IPS-11a (cell line): ENCODE data around the gene SH3BP4.

Experiments used
- H3K4me3 ChIP-seq: one replicate; pipeline ENCODE4 v1.5.1; 2013; ENCODE audit warnings: low read depth, low read length, control low read depth

The SH3BP4 gene

GRCh38 chr2:234951664-234952269, at the start of gene SH3BP4:
SH3BP4 (plus strand) TSS chr2:234952017; CDS start chr2:235035003, 82,986 bp downstream.
- peak within 1 kb of the TSS; percentile 77 for H3K4me3 ChIP-seq

DNA sequence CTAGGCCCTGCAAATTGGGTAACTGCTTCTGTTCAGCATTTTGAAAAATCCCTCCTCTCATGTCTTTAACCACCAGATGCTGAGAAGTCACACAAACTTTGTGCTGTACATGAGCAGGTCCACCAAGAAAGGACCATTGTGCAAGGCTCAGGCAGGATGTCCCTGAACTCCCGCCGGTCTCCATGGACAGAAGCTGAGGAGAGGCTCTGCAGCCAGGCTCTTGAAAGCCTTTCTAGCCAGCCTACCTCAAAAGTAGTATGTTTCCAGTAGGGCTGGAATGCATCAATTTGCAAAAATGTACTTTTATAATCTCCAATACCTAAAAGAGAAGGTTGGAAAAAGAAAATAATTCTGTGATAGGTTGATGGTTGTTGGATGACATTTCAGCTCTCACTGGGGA, 47.0 kb upstream of the SH3BP4 start:
- no peak overlapping the region for H3K4me3 ChIP-seq

GRCh38 chr2:234905547-234906265, 46.1 kb upstream of the SH3BP4 start:
- H3K4me3 ChIP-seq, result no peak overlapping the region

- no peak overlapping the region for H3K4me3 ChIP-seq
These were observed 41.6 kb upstream of the SH3BP4 start for GRCh38 chr2:234910186-234910679.

DNA sequence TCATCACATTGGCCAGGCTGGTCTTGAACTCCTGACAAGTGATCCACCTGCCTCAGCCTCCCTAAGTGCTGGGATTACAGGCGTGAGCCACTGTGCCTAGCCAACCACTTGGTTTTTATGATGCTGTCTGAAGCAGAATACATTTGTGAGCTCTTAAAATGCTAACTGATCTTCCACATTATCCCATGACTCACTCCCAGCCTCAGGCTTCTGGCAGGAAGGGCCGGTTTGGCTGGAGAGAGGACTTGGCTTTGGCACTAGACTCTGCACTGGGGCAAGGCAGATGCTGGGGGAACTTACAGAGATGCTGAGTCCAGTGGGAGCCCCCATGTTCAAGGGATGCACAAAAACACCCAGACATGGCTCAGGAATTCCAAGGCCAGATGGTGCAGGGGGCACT, 40.5 kb upstream of the SH3BP4 start:
- no peak overlapping the region for H3K4me3 ChIP-seq

DNA sequence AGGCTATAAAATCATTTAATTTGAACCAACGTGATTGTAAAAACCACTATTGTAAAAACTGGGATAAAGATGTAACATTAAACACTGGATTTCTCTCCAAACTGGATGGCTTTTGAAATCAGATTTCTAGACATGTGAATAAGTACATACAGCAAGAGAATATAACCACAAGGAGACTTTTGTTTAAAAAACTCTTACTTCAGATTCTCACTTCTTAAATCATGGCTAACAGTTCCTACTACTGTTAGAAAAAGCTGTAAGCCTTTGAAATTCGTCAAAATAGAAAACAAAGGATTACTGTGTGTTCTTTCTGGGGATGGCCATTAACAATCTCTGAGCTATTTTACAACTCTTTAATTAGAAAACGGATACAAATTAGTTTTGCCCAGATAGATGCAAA, 39.4 kb upstream of the SH3BP4 start:
- no peak overlapping the region for H3K4me3 ChIP-seq

DNA sequence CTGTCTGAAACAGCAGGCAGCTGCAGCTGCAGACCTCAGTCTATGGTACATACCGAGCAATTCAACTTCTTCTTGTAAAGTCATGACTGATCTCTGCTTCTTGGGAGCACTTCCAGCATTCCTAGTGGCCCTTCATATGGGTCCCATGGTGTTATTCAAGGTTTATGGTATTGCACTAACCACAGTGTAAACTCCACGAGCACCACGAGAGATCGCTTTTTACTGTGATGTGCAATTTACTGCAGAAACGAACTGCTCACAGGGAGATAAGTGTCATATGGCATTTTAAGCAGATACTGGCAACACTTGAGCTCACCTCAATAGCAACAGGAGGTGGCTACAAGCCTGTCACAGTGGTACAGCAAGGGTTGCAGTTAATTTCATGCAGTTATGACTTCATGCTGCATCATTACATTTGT, 38.6 kb upstream of the SH3BP4 start:
- no peak overlapping the region for H3K4me3 ChIP-seq

- no peak overlapping the region for H3K4me3 ChIP-seq
These were observed 37.3 kb upstream of the SH3BP4 start for GRCh38 chr2:234914371-234915154.

DNA sequence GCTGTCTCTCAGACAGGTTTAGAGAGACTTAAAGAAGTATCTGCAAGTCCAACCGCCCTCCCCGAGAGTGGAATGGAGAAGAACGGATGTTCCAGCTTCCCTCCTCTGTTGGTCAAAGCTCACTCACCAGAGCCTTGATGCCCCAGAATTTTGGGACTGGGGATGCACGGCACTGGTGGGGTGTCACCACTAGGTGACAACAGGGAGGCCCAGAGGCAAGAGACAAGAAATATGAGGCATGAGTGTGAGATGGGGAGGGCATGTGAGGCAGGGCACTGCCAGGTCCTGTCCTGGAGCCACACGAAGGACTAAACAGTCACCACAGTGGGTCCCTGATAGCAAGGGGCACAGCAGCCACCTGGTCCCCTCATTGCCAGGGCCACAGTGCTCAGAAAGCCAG, 35.1 kb upstream of the SH3BP4 start:
- H3K4me3 ChIP-seq, result no peak overlapping the region

GRCh38 chr2:234917211-234917975, 34.4 kb upstream of the SH3BP4 start:
- H3K4me3 ChIP-seq, result no peak overlapping the region

DNA sequence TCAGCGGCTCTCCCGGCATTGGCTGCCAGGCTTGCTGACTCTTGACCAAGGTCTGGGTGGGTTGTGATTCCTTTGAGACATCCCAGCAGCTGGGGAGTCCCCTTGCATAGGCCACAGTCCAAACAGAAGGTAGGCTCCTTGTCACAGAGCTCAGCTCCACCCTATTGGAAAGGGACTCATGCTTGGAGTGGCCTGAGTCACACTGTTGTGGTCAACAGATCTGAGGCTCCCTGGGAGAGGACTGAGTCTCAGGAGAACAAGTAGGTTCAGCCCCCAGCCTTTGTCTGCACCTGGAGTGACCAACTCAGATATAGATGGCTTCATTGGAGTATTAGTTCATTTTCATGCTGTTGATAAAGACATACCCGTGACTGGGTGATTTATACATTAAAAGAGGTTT, 32.1 kb upstream of the SH3BP4 start:
- no peak overlapping the region for H3K4me3 ChIP-seq

DNA sequence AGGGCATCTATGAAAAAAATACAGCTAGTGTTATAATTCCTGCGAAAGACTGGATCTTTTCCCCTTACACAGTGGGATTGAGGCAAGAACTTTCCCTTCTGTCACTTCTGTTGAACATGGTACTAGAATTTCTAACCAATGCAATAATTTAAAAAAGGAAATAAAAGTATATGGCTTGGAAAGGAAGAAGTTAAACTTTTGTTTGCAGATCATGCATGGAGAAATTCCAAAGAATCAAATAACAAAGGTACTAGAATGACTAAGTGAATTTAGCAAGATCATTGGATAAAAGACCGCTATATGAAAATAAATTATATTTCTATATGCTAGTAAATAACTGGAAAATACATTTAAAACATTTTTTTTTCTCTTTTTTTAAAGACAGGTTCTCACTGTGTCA, 31.0 kb upstream of the SH3BP4 start:
- no peak overlapping the region for H3K4me3 ChIP-seq

DNA sequence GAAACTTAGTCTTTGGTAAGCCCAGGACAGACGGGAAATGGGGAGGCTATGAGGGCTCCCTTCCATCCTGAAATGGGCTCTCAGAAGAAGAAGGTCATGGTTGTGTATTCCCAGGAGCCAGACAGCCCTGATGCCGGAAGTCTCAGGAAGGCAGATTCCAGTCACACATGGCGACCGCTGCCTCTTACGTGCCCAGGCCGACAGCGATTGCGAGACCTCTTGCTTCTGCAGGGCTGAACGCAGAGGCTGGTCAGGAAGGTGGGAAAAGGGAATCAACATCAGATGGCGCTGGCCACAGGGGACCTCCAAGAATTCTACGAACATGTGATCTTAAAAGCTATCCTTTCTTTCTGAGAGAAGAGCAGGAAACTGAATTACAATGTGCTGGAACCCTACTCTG, 22.8 kb upstream of the SH3BP4 start:
- no peak overlapping the region for H3K4me3 ChIP-seq

- no peak overlapping the region for H3K4me3 ChIP-seq
These were observed 21.4 kb upstream of the SH3BP4 start for GRCh38 chr2:234930397-234930796.

- no peak overlapping the region for H3K4me3 ChIP-seq
These were observed 20.4 kb upstream of the SH3BP4 start for GRCh38 chr2:234931371-234931770.

DNA sequence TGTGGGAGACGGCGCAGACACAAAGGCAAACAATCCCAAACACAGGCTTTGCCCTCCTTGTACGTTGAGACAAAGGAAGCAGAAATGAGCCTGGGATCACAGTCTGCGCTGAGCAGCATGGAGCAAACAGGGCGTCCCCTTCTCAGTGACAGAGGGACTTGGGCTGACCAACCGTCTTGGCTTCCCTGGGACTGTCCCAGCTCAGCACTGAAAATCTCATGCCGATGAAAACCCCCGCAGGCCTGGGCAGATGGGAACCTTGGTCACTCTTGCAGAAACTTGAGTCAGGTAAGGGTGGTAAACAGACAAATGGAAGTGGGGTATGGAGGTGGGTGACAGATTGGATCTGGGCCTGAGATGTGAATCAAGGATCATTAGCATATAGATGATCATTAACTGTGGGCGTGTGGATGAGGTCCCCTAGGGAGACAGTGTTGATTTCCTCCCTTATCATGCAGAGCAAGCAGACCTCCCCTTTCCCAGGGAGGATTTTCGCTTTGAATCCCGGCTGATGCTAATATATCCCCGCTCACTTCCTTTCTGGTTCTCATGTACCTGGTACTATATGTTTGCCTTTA, 19.1 kb upstream of the SH3BP4 start:
- no peak overlapping the region for H3K4me3 ChIP-seq

DNA sequence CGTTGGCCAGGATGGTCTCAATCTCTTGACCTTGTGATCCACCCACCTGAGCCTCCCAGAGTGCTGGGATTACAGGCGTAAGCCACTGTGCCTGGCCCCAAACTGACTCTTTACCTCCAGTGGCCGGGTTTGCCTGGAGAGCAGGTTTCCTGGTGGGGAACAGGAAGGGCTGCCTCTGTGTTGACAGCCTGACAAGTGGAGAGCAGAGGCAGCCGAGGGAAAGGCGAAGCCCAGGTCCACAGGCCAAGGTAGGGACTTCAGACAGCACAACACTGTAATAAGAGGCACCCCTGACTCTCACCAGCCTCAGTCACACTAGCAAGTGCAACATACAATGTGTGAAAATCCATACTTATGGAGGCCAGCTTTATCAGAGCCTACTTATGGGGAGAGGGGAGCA, 16.5 kb upstream of the SH3BP4 start:
- no peak overlapping the region for H3K4me3 ChIP-seq

DNA sequence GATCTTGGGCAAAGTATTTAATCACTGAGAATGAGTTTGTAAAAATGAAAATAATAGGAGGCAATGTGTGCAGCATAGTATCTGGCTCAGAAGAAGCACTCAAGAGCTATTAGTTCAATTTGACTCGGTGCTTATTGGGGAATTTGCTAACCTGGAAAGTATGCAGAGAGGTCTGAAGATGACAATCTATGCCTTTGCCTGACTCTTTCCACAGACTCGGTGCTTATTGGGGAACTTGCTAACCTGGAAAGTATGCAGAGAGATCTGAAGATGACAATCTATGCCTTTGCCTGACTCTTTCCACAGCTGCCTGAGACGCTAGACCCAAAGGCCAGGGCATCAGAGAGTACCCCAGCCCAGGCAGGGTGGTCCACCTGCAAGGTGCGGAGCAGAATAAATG, 12.2 kb upstream of the SH3BP4 start:
- H3K4me3 ChIP-seq, result no peak overlapping the region

DNA sequence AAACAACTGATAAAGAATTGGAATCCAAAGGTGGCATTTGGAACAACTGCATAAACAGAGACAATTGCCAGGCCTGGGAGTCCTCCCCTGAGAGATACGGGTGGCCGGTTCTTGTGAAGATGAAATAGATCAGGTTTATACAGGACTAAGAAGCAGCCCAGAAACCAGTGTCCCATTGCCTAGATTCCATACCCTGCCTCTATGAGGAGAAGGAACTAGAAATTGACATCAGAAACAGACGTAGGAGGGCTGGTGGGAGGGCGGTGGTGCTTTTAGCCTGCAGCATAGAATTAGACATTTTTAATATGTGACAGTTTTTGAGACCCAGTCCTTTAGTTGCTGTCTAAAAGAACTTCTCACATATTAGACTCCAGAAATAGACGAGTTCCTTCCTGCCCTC, 11.8 kb upstream of the SH3BP4 start:
- H3K4me3 ChIP-seq, result no peak overlapping the region

DNA sequence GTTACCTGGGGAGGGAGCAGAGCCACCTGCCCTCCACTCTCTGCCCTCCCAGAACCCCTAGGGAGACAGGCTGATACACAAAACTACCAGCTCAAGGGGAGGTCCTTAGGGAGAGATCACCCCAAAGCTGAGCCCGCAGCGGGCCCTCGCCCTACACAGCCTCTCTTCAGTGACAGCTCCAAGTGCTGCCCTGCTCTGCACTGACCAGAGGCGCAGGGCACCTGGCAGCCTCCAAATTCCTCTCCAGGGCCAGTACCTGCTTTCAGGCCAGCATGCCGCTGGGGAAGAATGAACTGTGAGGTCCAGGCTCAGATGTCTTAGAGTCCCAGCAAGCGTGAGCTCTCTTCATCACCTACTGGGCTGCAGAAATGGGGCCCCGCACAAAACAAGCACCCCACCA, 11.3 kb upstream of the SH3BP4 start:
- H3K4me3 ChIP-seq, result no peak overlapping the region
